OCI-LY7 (cell line): ENCODE results near the gene IL4I1. TPM values are rescaled to one million over a fixed set of nuclear protein-coding genes. Genes with fewer than 3 reads are reported as not detected.
A peak's percentile ranks its signal among the peaks of the same experiment; 100 is the strongest.

Experiments used
- BruUV-seq: library from RNA; stranded (reverse); fragments of 400-500 nt; replicated peaks from 2 replicates; lab custom pipeline; 2021; lab: Mats Ljungman, UMichigan
- CTCF ChIA-PET: fragments of 300-600 bp; sonication (Branson Sonifier 250); formaldehyde crosslinking; loops from one replicate; lab custom pipeline; 2022; ENCODE audit warnings: antibody characterized with exemption; ENCODE audit not compliant: unreplicated experiment; lab: Charles Lee
- POLR2A ChIA-PET: fragments of 300-600 bp; sonication (Branson Sonifier 250); formaldehyde crosslinking; loops from one replicate; lab custom pipeline; 2022; ENCODE audit warnings: antibody characterized with exemption; lab: Charles Lee
- DNase-seq: peaks from one replicate; pipeline ENCODE4 v3.0.0-alpha.2; 2015; ENCODE audit warnings: low spot score
- H2AFZ ChIP-seq: fragments of 200-600 bp; sonication (generic), shearing (Covaris generic); 2 replicates; pipeline ENCODE4 v1.6.1; 2014; ENCODE audit warnings: mild to moderate bottlenecking, antibody characterized with exemption, low read length, moderate library complexity
- H3K27ac ChIP-seq: fragments of 200-600 bp; sonication (generic); 2 replicates; pipeline ENCODE4 v1.5.1; 2014; ENCODE audit warnings: mixed run types, low read depth, mild to moderate bottlenecking, moderate library complexity, low read length, inconsistent platforms; ENCODE audit not compliant: poor library complexity, severe bottlenecking
- H3K36me3 ChIP-seq: fragments of 200-600 bp; sonication (generic); 2 replicates; pipeline ENCODE4 v1.6.1; 2014; ENCODE audit warnings: mild to moderate bottlenecking, antibody characterized with exemption, low read length, moderate library complexity, mixed read lengths; ENCODE audit not compliant: insufficient read depth
- H3K4me1 ChIP-seq: fragments of 200-600 bp; sonication (generic); 2 replicates; pipeline ENCODE4 v1.5.1; 2014; ENCODE audit warnings: mild to moderate bottlenecking, low read length; ENCODE audit not compliant: insufficient read depth, poor library complexity, severe bottlenecking
- H3K4me2 ChIP-seq: fragments of 200-600 bp; sonication (generic); 2 replicates; pipeline ENCODE4 v1.6.1; 2014; ENCODE audit warnings: mild to moderate bottlenecking, low read length
- H3K4me3 ChIP-seq: fragments of 200-600 bp; sonication (generic); 2 replicates; pipeline ENCODE4 v1.5.1; 2014; ENCODE audit warnings: mild to moderate bottlenecking, low read depth, low read length; ENCODE audit not compliant: poor library complexity, severe bottlenecking
- H3K79me2 ChIP-seq: fragments of 200-600 bp; sonication (generic); 2 replicates; pipeline ENCODE4 v1.6.1; 2016; ENCODE audit warnings: low read depth, mild to moderate bottlenecking, low read length, moderate library complexity, mixed read lengths; ENCODE audit not compliant: insufficient read depth
- H3K9me2 ChIP-seq: fragments of 200-600 bp; sonication (generic); 2 replicates; pipeline ENCODE4 v1.6.1; 2016; ENCODE audit warnings: mild to moderate bottlenecking, low read length, mixed read lengths; ENCODE audit not compliant: insufficient read depth
- H3K9me3 ChIP-seq: fragments of 200-600 bp; sonication (generic); 2 replicates; pipeline ENCODE4 v1.6.1; 2014; ENCODE audit warnings: mild to moderate bottlenecking, mixed run types, low read length, mixed read lengths
- H4K20me1 ChIP-seq: fragments of 200-600 bp; sonication (generic); 2 replicates; pipeline ENCODE4 v1.6.1; 2014; ENCODE audit warnings: mild to moderate bottlenecking, antibody characterized with exemption, low read length, moderate library complexity, mixed read lengths; ENCODE audit not compliant: insufficient read depth
- EZH2phosphoT487 ChIP-seq: fragments of 200-600 bp; sonication (generic); IDR thresholded peaks from 2 replicates; pipeline ENCODE4 v1.6.1; 2018; ENCODE audit warnings: low read depth, borderline replicate concordance, mild to moderate bottlenecking, mixed run types, antibody characterized with exemption, low read length, moderate library complexity, mixed read lengths
- intact Hi-C: fragments of 100-400 bp; cut with micrococcal nuclease; formaldehyde crosslinking; loops from one replicate; pipeline ENCODE4 v1.10.0; 2022; ENCODE audit not compliant: unreplicated experiment
- total RNA-seq, 2 experiments: library from RNA; depleted of rRNA in 1 of 2; stranded (reverse); fragments of >200 nt in 1 of 2; shearing (Covaris generic) in 1 of 2; gene quantifications; 2 replicates each; pipeline ENCODE4 v1.2.3, GENCODE V29; 2014 to 2022
- TF ChIP-seq, protein P1 (sequence below): fragments of 200-600 bp; sonication (generic); conservative IDR thresholded peaks from 2 replicates; pipeline ENCODE4 v1.5.1; 2014; ENCODE audit warnings: mild to moderate bottlenecking, antibody characterized with exemption, low read length, moderate library complexity, mixed read lengths

The IL4I1 gene
- total RNA-seq, 2 experiments from 2014 or later: 0.25 to 1.7 TPM

DNA sequence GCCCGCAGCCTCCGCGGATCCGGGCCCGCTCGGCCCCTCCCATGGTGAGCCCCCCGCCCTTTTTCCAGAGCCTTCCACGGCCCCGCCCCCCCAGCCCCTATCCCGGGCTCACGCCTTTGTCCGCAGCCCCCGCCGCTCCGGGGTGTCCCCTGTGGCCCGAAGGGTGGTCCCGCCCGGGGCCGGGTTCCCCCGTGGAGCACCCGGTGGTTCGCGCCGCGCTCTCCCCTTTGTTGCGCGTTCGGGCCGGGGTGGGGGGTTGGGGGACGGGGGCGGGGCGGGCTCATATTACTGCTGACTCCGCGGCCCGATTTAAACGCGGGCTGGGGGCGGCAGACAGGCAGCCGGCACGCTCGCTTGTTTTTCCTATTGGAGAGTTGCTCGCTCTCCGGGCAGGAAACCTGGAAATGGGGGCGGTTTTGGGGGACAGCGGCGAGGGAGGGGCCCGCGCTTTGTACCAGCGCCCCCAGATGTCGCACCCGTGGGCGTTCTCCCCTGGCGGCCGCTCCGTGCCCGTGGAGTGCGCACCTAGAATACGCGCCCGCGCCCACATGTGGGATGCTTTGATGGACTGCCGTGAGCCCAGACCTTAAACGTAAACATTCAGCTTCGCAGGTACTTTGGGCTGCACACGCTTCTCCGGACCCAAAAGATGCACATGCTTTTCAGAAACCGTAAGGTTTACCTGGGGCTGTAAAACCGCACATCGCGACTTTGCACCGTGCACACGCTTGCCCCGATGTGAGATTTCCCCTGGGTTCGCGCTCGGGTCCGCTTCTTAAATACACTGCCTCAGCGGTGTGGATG lies 45.0 kb downstream of the IL4I1 start:
- Histone ChIP-seq H3K27ac (peak overlapping the region; percentile 87), H4K20me1 (peaks cover 20% of the 10 kb centered on the region), H3K4me2 (peak overlapping the region; percentile 94), H3K4me3 (peak overlapping the region; percentile 88), H3K9me3 (no peaks in the 10 kb centered on the region), H2AFZ (no peak overlapping the region), H3K36me3 (peaks cover 33% of the 10 kb centered on the region; the same call in 1 of the 2 replicates), H3K4me1 (peaks cover 28% of the 10 kb centered on the region), H3K79me2 (peaks cover 24% of the 10 kb centered on the region), H3K9me2 (no peaks in the 10 kb centered on the region)
- TF ChIP-seq, protein P1, sequence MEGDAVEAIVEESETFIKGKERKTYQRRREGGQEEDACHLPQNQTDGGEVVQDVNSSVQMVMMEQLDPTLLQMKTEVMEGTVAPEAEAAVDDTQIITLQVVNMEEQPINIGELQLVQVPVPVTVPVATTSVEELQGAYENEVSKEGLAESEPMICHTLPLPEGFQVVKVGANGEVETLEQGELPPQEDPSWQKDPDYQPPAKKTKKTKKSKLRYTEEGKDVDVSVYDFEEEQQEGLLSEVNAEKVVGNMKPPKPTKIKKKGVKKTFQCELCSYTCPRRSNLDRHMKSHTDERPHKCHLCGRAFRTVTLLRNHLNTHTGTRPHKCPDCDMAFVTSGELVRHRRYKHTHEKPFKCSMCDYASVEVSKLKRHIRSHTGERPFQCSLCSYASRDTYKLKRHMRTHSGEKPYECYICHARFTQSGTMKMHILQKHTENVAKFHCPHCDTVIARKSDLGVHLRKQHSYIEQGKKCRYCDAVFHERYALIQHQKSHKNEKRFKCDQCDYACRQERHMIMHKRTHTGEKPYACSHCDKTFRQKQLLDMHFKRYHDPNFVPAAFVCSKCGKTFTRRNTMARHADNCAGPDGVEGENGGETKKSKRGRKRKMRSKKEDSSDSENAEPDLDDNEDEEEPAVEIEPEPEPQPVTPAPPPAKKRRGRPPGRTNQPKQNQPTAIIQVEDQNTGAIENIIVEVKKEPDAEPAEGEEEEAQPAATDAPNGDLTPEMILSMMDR: 0 out of 2 replicates have a peak, but pooled peaks have one; percentile 19
- no peak for TF ChIP-seq EZH2phosphoT487
- ChIA-PET POLR2A (no interaction called here), CTCF (no interaction called here)
- intact Hi-C loops: loop anchor here (2.0 kb wide), 1 partner anchor 29 kb away; no protein-coding TSS in a partner anchor
- no TSS peak for BruUV-seq
- DNase-seq: peak; percentile 62

DNA sequence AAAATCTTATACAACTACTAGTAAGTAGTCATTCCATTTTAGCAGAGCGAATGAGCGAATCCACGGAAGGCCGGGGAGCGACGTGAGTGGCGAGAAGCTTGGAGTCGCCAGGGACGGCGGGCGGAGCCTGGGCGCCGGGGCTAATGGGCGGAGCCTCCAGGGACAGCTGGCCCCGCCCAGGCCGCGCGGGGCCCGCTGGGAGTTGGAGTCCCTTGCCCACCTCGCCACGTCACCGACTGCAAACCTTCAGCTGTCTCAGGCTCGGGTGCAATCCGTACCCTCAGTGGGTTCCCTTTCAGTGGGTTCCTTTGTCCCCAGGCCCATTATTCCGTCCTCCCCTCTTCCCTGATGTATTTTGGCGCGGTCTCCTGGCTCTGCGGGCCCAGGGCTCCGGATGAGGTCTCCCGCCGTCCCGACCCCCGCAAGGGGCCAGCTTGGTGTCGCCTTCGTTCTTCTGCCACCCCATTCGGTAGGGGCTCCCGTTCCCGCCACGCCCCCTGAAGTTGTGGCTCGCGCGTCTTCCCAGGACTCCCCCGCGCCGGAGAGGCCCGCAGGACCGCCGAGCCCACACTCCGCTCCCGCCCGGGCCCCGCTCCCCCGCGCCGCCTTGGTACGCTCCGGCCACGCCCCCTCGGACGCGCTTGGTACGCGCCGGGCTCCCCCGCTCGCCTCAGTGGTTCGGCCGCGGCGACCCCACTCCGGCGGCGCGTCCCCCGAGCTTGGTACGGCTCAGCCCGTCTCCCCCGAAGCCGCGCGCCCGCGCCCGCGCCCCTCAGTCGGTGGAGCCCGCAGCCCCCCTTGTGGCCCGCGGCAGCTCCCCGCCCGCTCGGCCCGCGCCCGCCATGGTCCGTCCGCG lies 46.0 kb downstream of the IL4I1 start, which contains the start of gene PTOV1:
Gene PTOV1, plus strand, starts transcription at position 673 of the 856 bp plus-strand sequence.
- H3K36me3 ChIP-seq: peaks cover 24% of the 10 kb centered on the region; the same call in 1 of the 2 replicates
- TF ChIP-seq, protein P1: no peak
- TF ChIP-seq EZH2phosphoT487: no peak
- H3K9me2 ChIP-seq: no peaks in the 10 kb centered on the region
- H4K20me1 ChIP-seq: peaks cover 20% of the 10 kb centered on the region
- H3K4me2 ChIP-seq: peak within 1 kb of the TSS; percentile 94
- H3K4me1 ChIP-seq: peaks cover 28% of the 10 kb centered on the region
- H3K27ac ChIP-seq: peak within 1 kb of the TSS; percentile 87
- CTCF ChIA-PET: no interaction called here
- peak within 1 kb of the TSS; percentile 88 for H3K4me3 ChIP-seq
- peak; percentile 97 for DNase-seq
- peak within 1 kb of the TSS; percentile 70 for H2AFZ ChIP-seq
- BruUV-seq: no TSS peak
- intact Hi-C loops: loop anchor here (1.0 to 2.0 kb wide), 2 partner anchors 28 to 74 kb away; no protein-coding TSS in a partner anchor
- H3K9me3 ChIP-seq: no peaks in the 10 kb centered on the region
- peaks cover 24% of the 10 kb centered on the region for H3K79me2 ChIP-seq
- POLR2A ChIA-PET: interaction anchor here (0.7 to 2.0 kb wide), 3 partner anchors 19 to 38 kb away, joined by 3 to 8 read pairs (median 3); partner anchors contain the start of genes FUZ and MED25
